HG03520 (cell line): ENCODE data around the gene USP3.

Experiments
- ATAC-seq: cut with Tn5 transposase; IDR thresholded peaks from one replicate; pipeline ENCODE4 v1.9.1; 2021; ENCODE audit warnings: mild to moderate bottlenecking, moderate library complexity; ENCODE audit not compliant: unreplicated experiment

The USP3 gene

GRCh38 chr15:63538876-63539275 lies 34.5 kb downstream of the USP3 start:
- ATAC-seq: no peak

- ATAC-seq: no peak
These were observed 35.1 kb downstream of the USP3 start for GRCh38 chr15:63539521-63539920.

- no peak for ATAC-seq
These were observed 35.6 kb downstream of the USP3 start for GRCh38 chr15:63539998-63540397.

DNA sequence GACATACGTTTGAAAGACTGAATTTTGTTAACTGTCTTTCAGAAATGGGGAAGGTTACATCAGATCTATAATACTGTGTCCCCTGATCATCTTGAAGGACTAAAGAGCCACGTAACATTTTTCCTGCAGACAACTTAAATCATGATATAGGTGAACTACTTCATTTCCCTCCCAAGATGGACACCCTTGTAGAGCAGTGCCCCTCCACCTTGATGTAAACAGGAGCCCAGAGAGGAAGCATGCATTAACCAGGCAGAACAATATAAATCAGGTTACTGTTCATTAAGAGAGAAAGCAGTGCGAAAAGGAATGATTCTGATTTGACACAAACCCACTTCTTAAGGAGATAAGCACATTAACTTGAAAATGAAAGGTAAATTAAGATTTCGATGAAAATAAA lies 36.1 kb downstream of the USP3 start:
- no peak for ATAC-seq

DNA sequence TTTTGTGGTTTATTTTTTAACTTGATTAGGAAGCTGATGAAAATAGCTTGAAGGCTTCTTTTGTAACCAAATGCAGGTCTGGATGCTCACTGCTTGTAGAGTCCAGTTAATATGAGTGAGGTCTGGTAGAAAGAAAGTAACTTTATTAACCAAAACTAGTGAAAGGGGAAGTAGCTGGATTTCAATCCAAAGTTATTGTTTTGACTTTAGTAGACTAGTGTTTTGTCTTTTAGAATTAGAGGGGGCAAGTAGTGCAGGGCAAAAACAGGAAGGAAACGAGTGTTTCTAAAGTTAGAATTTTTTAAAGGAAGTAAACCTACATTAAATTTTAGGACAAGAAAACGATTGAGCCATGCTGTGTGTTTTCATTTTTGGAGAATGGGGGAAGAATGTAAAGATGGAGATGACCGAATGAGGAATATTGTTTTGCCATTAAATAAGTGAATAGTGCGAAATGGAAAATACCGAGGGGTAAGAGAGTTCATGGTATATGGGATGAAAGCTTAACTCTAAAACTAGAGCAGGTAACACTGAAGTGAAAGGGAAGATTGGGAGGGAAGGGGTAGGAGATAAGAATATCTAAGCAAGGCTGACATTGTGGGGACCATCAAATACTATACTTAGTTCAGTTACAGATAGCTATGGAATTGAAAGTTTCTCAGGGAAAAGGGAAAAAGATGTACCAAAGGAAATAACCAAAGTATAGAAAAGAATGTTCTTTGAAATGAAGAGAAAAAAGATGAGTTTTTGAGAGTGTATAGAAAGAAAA lies 40.0 kb downstream of the USP3 start:
- no peak for ATAC-seq

DNA sequence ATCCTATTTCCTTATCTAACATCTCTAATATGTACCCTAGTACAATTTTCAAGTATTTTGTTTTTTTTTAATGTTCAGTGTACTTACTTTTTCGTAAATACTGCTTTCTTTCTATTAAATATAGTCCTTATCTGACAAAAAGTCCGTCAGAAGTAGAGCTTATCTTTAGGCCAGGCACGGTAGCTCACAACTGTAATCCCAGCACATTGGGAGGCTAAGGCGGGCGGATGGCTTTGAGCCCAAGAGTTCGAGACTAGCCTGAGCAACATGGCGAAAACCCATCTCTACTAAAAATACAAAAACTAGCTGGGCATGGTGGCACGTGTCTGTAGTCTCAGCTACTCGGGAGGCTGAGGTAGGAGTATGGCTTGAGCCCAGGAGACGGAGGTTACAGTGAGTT lies 41.1 kb downstream of the USP3 start:
- no peak for ATAC-seq

- no peak for ATAC-seq
These were observed 47.0 kb downstream of the USP3 start for GRCh38 chr15:63551400-63551799.

DNA sequence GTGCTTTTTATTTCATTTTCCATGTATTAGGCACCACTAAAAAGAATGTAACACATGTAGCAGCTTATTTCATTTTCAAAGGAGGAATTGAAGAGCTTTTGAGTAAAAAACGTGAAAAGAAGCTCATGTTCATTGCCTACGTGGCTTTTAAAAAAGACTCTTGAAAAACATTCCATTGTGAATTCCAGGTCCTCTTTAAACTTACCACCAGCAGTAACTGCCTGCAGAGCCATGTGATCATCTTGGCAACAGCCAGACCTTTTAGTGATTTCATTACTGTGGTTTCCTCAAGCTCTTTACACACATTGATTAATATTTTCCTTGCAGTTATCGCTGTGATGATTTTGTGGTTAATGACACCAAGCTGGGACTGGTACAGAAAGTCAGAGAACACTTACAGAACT lies 49.0 kb downstream of the USP3 start:
- ATAC-seq: no peak

GRCh38 chr15:63554337-63554927 lies 50.0 kb downstream of the USP3 start:
- ATAC-seq: no peak

DNA sequence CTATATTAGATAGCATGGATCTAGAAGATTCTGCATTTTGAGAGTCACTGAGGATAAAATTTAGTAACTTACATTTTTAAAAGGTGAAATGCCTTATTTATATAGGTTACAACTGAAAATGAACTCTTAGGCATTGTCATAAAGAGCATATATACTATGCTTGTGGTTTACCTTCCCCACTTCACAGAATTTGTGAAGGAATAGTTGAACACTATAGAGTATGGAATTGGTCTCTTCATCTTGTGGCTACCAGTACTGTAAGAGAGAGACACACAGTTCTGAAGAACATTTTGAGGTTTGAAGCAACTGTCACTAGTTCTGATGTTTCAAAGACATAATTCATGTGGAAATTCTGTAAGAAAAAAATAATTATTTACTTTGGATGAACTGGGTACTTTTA lies 51.1 kb downstream of the USP3 start:
- no peak for ATAC-seq

GRCh38 chr15:63556246-63556645 lies 51.9 kb downstream of the USP3 start:
- no peak for ATAC-seq

DNA sequence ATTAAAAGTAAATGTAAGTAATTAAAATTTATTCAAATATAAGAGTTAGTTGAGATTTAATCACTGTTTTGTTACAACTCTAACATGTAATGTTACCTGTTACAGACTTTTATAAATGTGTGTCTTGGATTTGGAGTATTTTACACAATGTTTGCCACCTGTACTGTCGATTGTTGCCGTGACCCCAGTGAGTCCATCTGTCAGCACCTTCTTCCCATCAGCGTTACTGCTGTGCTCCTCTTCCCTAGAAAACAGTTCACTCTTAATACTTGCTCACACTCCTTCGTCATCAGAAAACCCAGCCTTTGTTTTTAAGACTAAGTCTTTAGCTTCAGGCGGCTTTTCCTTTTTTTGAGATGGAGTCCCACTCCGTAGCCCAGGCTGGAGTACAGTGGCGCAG lies 52.3 kb downstream of the USP3 start:
- ATAC-seq: no peak

- ATAC-seq: no peak
These were observed 55.4 kb downstream of the USP3 start for GRCh38 chr15:63559753-63560152.

- ATAC-seq: no peak
These were observed 56.5 kb downstream of the USP3 start for GRCh38 chr15:63560741-63561448.

- no peak for ATAC-seq
These were observed 59.7 kb downstream of the USP3 start for GRCh38 chr15:63564093-63564492.

GRCh38 chr15:63565536-63566186 lies 61.3 kb downstream of the USP3 start:
- no peak for ATAC-seq

DNA sequence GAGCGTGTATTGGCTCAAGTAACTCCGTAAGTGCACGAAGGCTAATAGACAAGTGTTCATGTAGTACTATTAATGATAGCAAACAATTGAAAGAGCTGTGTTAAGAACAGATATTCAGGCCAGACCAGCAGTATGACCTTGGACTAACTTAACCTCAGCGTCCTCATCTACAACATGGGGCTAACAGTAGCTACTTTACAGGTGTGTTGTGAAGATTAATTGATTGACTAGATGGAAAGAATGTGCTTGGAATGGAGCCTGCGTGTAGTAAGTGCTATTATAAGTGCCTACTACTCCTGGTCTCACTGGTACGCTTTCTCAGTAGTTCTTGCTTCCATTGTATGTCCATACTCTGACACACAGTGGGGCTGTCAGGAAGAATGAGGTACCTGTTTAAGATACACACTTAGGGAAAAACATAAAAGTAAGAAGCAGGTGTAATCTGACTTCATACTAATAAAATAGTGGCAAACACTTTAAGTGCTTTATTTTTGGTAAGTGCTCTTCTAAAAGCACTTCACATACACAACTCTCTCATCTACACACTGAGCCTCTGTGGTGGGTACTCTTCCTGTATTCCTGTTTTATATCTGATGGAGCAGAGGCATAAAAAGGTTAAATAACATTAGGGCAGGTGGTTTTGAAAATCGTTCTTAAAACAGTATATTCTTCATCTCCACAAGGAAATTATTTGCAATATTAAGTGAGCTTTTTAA lies 68.5 kb downstream of the USP3 start:
- ATAC-seq: no peak

- ATAC-seq: no peak
These were observed 69.1 kb downstream of the USP3 start for GRCh38 chr15:63573533-63573932.

GRCh38 chr15:63575312-63575711 lies 70.9 kb downstream of the USP3 start:
- no peak for ATAC-seq

DNA sequence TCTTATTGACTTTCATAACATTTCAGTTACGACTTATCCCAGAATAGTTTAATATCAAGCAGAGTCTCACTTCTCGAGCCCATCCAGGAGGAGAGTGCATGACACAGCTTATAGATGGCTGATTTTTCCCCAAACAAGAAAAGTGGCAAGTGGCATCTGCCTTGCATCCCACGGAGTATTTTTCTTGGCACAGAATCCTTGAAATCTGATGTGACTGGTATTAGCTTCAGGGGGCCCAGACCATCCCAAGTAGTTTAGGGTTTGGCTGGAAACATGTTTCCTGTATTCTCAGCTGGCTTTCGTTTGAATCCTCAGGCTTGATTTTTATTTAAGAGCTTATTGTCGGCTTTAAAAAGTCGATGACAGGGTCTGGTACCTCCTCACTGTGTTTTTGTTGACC lies 72.0 kb downstream of the USP3 start:
- ATAC-seq: no peak

DNA sequence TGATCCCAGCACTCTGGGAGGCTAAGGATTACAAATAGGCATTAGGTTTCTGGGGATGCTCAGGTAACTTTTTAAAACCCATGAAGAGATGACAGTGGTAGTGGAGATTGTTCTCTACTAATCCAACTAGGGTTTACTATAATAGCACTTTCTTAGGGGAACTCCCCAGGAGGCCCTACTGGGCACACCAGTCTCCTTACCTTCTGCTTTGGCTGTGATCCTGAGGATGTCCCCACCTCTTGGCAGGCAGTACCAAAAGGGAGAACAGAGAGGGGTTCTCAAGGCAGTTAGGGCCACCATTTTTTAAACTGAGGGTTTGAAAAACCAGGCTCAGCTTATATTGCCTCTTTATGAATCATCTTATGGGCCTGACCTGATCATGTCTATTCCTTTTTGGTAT lies 77.8 kb downstream of the USP3 start:
- no peak for ATAC-seq
